DND-41 (cell line): ENCODE measurements around the gene PCED1B.
"Not testable (repeated sequence)": the region's sequence is repeated elsewhere in the genome, so short reads cannot be mapped to it uniquely, and the experiment has no call there.

Experiments used
- ATAC-seq: fragments of 200-7000 bp; cut with Tn5 transposase; 3 replicates; pipeline ENCODE4 v1.9.1; 2021; ENCODE audit warnings: low read depth; ENCODE audit not compliant: insufficient read depth
- DNase-seq: peaks from one replicate; pipeline ENCODE4 v3.0.0-alpha.2; 2020
- H2AFZ ChIP-seq: 2 replicates; pipeline ENCODE4 v1.6.0; 2012; ENCODE audit warnings: low read depth, low read length
- H3K27ac ChIP-seq: 2 replicates; pipeline ENCODE4 v1.5.1; 2012; ENCODE audit warnings: low read length, inconsistent platforms
- H3K27me3 ChIP-seq: fragments of 200-600 bp; sonication (generic); 2 replicates; pipeline ENCODE4 v1.6.0; 2012; ENCODE audit warnings: low read length, mild to moderate bottlenecking, inconsistent platforms; ENCODE audit not compliant: insufficient read depth, poor library complexity
- H3K36me3 ChIP-seq: 2 replicates; pipeline ENCODE4 v1.5.1; 2012; ENCODE audit warnings: low read length, inconsistent platforms; ENCODE audit not compliant: insufficient read depth
- H3K4me1 ChIP-seq: 2 replicates; pipeline ENCODE4 v1.5.1; 2012; ENCODE audit warnings: mild to moderate bottlenecking, low read length; ENCODE audit not compliant: insufficient read depth
- H3K4me2 ChIP-seq: 2 replicates; pipeline ENCODE4 v1.6.0; 2012; ENCODE audit warnings: mild to moderate bottlenecking, moderate library complexity, low read length, inconsistent platforms; ENCODE audit not compliant: insufficient read depth
- H3K4me3 ChIP-seq, 2 experiments: fragments of 200-600 bp in 1 of 2; shearing (Covaris generic) in 1 of 2; 2 replicates each; pipeline ENCODE4 v1.5.1; 2012 to 2016; ENCODE audit warnings: inconsistent platforms in 2 of 2, low read length in 2 of 2, mild to moderate bottlenecking in 2 of 2, low read depth in 1 of 2, moderate library complexity in 1 of 2
- H3K79me2 ChIP-seq: 2 replicates; pipeline ENCODE4 v1.6.0; 2012; ENCODE audit warnings: low read length, inconsistent platforms; ENCODE audit not compliant: insufficient read depth
- H3K9ac ChIP-seq: 2 replicates; pipeline ENCODE4 v1.6.0; 2012; ENCODE audit warnings: low read depth, mild to moderate bottlenecking, inconsistent platforms, low read length, moderate library complexity
- H3K9me3 ChIP-seq: 2 replicates; pipeline ENCODE4 v1.5.1; 2012; ENCODE audit warnings: low read length, moderate library complexity, mild to moderate bottlenecking, inconsistent platforms; ENCODE audit not compliant: insufficient read depth, severe bottlenecking
- H4K20me1 ChIP-seq: 2 replicates; pipeline ENCODE4 v1.6.0; 2012; ENCODE audit warnings: low read length; ENCODE audit not compliant: insufficient read depth
- EZH2 ChIP-seq: IDR thresholded peaks from 3 replicates; pipeline ENCODE4 v1.6.1; 2012; ENCODE audit warnings: borderline replicate concordance, low read depth, mild to moderate bottlenecking, moderate library complexity, low read length, inconsistent platforms; ENCODE audit not compliant: severe bottlenecking
- TF ChIP-seq, protein P1 (sequence below): IDR thresholded peaks from 2 replicates; pipeline ENCODE4 v1.5.1; 2012; ENCODE audit warnings: borderline replicate concordance, low read length, moderate library complexity, mild to moderate bottlenecking; ENCODE audit not compliant: poor library complexity, severe bottlenecking; ENCODE audit errors: extremely low read depth

PCED1B gene

DNA sequence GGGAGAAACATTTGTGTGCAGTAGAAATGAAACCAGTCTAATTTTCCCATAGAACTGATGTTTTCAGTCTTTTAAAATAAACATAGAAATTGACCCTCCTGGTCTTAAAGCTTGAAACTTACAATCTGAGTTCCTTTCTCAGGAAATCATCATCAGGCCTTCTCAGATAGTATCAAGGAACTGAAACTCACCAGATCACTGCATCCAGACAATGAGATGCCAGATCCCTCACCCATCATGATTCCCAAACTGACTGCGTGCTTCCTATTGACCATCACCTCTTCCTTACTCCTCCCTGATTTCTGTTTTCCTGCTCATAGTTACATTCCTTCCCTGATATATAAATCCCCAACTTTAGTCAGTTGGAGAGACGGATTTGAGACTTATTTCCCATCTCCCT is 195.3 kb downstream of the PCED1B start:
- Histone ChIP-seq H4K20me1 (no peaks in the 10 kb centered on the region), H2AFZ (no peak overlapping the region)

GRCh38 chr12:47276253-47276620 is 196.8 kb downstream of the PCED1B start:
- H3K79me2 ChIP-seq = no peaks in the 10 kb centered on the region
- peak overlapping the region in 1 of 2 experiments; percentile 7; a peak in 1 of 4 replicates for H3K4me3 ChIP-seq
- H2AFZ ChIP-seq = peak overlapping the region; percentile 79
- H3K9ac ChIP-seq = peak overlapping the region; percentile 29
- H4K20me1 ChIP-seq = no peaks in the 10 kb centered on the region
- peak overlapping the region; percentile 53; the same call in 1 of the 2 replicates for H3K4me2 ChIP-seq
- DNase-seq = no peak
- H3K36me3 ChIP-seq = no peaks in the 10 kb centered on the region
- peaks cover 21% of the 10 kb centered on the region for H3K4me1 ChIP-seq
- H3K9me3 ChIP-seq = no peaks in the 10 kb centered on the region
- H3K27me3 ChIP-seq = no peaks in the 10 kb centered on the region
- TF ChIP-seq, protein P1, sequence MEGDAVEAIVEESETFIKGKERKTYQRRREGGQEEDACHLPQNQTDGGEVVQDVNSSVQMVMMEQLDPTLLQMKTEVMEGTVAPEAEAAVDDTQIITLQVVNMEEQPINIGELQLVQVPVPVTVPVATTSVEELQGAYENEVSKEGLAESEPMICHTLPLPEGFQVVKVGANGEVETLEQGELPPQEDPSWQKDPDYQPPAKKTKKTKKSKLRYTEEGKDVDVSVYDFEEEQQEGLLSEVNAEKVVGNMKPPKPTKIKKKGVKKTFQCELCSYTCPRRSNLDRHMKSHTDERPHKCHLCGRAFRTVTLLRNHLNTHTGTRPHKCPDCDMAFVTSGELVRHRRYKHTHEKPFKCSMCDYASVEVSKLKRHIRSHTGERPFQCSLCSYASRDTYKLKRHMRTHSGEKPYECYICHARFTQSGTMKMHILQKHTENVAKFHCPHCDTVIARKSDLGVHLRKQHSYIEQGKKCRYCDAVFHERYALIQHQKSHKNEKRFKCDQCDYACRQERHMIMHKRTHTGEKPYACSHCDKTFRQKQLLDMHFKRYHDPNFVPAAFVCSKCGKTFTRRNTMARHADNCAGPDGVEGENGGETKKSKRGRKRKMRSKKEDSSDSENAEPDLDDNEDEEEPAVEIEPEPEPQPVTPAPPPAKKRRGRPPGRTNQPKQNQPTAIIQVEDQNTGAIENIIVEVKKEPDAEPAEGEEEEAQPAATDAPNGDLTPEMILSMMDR = no peak
- no peak for TF ChIP-seq EZH2
- no peak for ATAC-seq
- H3K27ac ChIP-seq = peak overlapping the region; percentile 75

More for the DNA sequence above, 195.3 kb downstream of the PCED1B start:
- DNase-seq (no peak), ATAC-seq (no peak)
- no peaks in the 10 kb centered on the region for H3K36me3 ChIP-seq
- no peaks in the 10 kb centered on the region for H3K27me3 ChIP-seq
- H3K9ac ChIP-seq = no peak overlapping the region
- no peak overlapping the region for H3K27ac ChIP-seq
- H3K4me1 ChIP-seq = peaks cover 21% of the 10 kb centered on the region
- no peaks in the 10 kb centered on the region for H3K9me3 ChIP-seq
- TF ChIP-seq, protein P1 = no peak
- no peak for TF ChIP-seq EZH2
- no peak overlapping the region for H3K4me3 ChIP-seq
- no peaks in the 10 kb centered on the region for H3K79me2 ChIP-seq
- H3K4me2 ChIP-seq = no peak overlapping the region

DNA sequence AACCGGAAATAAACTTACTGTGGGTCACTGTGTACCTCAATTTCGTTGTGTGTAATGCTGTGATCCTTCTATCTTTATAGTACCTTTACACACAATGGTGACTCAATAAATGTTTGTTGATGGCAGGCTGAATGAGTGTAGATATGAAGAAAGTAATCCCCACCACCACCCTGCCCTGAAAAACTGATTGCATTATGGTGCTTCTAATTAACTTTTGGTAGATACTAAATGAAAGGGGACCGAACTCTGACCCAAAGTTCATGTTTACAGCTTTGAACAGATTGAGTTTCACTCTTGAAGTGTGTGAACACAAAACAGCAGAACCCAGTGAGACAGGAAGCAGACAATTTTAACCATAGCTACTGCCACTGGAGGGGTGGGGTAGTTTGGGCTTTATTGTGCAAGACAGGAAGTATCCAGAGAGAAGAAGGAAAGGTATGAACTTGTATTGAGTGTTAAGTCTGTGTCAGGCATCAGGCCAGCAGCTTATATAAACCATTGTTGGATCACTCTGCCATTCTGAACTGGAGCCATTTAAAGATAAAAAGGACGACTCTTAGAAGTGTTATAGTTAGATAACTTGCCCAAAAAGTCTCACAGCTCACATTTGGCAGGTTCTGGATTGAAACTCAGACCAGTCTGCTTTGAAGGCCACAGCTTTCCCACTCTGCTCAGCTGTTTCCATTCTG is 197.3 kb downstream of the PCED1B start:
- no peak for TF ChIP-seq EZH2
- TF ChIP-seq, protein P1 = no peak
- Histone ChIP-seq H3K9me3 (no peaks in the 10 kb centered on the region), H3K79me2 (no peaks in the 10 kb centered on the region), H4K20me1 (no peaks in the 10 kb centered on the region), H3K4me3 (peak overlapping the region in 1 of 2 experiments; percentile 7; a peak in 1 of 4 replicates), H3K4me2 (peak overlapping the region; percentile 53), H3K36me3 (no peaks in the 10 kb centered on the region), H3K4me1 (peaks cover 21% of the 10 kb centered on the region), H2AFZ (peak overlapping the region; percentile 79), H3K27me3 (no peaks in the 10 kb centered on the region), H3K9ac (peak overlapping the region; percentile 29), H3K27ac (peak overlapping the region; percentile 75)
- ATAC-seq (peak; percentile 99), DNase-seq (peak; percentile 83)

DNA sequence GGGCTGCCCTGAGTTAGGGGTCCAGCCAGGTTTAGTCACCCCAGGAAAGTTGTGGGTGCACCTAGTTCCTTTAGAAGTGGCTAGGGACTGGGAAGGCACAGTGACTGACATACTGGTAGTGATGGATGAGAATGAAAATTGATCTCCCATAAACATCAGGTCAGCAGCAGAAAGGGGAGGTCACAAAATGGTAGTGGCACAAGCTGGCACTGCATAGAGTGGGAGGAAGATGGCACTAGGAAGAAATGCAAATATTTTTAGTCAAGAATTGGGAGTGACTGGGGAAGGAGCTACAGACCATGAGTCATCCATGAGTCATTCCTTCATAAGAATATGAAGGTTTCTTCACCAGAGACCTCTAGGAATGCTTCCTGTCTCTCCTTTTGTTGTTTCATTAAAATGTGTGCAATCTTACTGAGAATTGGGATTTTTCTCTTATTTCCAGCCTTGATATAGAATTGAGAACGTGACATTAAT is 198.6 kb downstream of the PCED1B start:
- no peaks in the 10 kb centered on the region for H3K9me3 ChIP-seq
- no peaks in the 10 kb centered on the region for H3K36me3 ChIP-seq
- H3K79me2 ChIP-seq = no peaks in the 10 kb centered on the region
- peak overlapping the region; percentile 79; the same call in 1 of the 2 replicates for H2AFZ ChIP-seq
- no peak overlapping the region for H3K4me3 ChIP-seq
- no peak for DNase-seq
- H3K9ac ChIP-seq = no peak overlapping the region
- no peak for ATAC-seq
- H3K27ac ChIP-seq = peak overlapping the region; percentile 75; the same call in 1 of the 2 replicates
- no peak overlapping the region for H3K4me2 ChIP-seq
- H3K27me3 ChIP-seq = no peaks in the 10 kb centered on the region
- H4K20me1 ChIP-seq = no peaks in the 10 kb centered on the region
- no peak for TF ChIP-seq EZH2
- TF ChIP-seq, protein P1 = no peak
- H3K4me1 ChIP-seq = peaks cover 21% of the 10 kb centered on the region

DNA sequence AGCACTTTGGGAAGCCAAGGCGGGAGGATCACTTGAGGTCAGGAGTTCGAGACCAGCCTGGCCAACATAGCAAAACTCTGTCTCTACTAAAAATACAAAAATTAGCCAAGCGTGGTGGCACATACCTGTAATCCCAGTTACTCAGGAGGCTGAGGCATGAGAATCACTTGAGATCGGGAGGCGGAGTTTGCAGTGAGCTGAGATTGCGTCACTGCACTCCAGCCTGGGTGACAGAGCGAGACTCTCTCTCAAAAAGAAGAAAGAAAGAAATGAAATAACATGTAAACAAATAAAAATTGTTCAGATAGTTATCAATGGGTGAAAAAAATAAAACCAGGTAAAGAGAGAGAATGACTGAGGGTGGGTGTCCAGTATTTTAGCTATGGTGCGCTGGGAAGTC is 200.3 kb downstream of the PCED1B start:
- not testable (repeated sequence) for H3K27me3 ChIP-seq, H3K9ac ChIP-seq, H3K79me2 ChIP-seq, H2AFZ ChIP-seq, H3K27ac ChIP-seq, ATAC-seq, H3K4me3 ChIP-seq, H3K4me2 ChIP-seq, H3K36me3 ChIP-seq, H3K9me3 ChIP-seq, DNase-seq, H4K20me1 ChIP-seq
- H3K4me1 ChIP-seq = peaks cover 21% of the 10 kb centered on the region
